HG03196 (cell line): Measurements from ENCODE around the gene HOXB4.

ENCODE experiments used
- ATAC-seq: cut with Tn5 transposase; IDR thresholded peaks from one replicate; pipeline ENCODE4 v1.9.1; 2021; ENCODE audit not compliant: unreplicated experiment

Gene HOXB4

DNA sequence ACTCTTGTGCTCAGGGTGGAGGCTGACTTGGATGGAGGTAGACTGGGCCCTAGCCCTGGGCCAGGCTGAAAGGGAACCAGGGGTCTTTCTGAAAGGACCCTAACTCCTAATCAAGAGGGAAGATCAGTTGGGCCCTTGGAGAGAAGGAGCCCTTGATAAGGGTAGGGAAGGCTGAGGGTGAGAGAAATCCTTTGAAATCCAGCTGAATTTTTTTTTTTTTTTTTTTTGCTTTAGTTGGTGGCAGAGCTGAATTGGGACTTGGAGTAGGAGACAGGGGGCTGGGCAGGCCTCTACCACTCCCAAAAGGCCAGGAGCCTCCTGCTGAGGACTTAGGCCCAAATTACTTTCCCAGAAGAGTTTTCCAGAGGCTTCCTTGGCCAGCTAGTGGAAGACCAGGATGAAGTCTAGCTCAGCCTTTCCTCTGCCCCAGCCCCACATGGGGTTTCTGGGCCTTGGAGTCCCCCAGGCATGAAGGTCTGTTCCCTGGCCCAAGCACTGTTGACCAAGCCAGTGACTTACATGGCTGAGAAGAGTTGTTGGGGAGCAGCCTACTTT, 12.5 kb upstream of the HOXB4 start:
- ATAC-seq = no peak

GRCh38 chr17:48589831-48590606, 11.9 kb upstream of the HOXB4 start, which contains the start of gene HOXB3:
HOXB3 (minus strand) TSS chr17:48590241; CDS start chr17:48552474, 37,767 bp downstream.
- no peak for ATAC-seq

DNA sequence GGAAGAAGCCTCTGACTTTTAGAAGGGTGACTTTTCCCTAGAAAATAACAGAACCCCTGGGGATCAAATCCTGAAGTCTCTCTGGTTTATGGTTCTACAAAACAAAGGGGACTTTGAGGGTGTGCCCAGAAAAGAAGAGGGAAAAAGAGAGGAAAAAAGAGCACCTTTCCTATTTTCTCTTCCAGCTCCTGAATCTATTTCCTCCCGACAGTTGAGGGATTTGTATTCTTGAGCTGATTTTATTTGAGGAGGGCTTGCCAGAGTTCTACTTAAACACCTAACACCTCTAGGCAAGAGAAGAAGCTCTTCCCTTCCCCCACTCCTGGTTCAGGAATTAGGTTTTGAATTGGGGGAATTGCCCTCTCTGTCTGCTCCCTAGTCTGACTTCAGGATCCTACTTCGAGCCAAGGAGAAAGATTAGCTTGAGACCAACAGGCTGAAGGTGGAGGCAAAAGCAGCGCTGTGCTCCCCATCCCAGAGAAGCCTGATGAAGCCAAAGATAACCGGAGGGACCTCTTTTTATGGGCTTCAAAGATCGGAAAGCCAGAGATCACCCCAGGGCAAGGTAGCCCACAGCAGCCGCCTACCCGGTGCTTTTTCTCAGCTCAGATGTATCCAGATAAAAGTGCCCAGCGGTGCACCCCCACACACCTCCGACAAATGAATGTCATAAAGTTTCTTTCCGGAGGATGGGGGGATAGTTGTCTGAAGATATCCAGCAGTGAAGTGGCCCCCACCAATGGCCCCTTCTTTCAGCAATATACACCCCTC, 11.1 kb upstream of the HOXB4 start:
- no peak for ATAC-seq

DNA sequence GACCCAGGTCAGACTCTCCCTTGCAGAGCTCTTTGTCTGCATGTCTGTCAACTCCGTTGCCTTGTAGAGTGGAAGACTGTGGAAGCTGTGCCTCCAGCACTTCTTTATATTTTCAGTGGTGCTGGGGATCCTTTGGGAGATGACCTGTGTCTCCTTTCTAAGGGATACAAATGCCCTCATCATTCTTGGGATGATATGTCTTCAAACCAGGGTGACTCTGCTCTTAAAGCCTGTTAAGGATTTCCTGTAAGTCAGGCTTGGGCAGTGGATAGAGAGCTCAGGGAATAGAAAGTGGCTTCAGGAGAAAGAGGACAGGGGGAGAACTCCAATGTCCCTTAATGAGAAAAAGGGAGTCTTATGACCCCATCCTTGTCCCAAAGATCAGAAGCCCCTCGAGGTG, 10.4 kb upstream of the HOXB4 start:
- no peak for ATAC-seq

GRCh38 chr17:48588074-48588415, 9.9 kb upstream of the HOXB4 start:
- no peak for ATAC-seq

- no peak for ATAC-seq
Observed at GRCh38 chr17:48587276-48588073, 9.3 kb upstream of the HOXB4 start.

GRCh38 chr17:48586355-48587258, 8.5 kb upstream of the HOXB4 start:
- no peak for ATAC-seq

- no peak for ATAC-seq
Observed at GRCh38 chr17:48584223-48584741, 6.1 kb upstream of the HOXB4 start.

DNA sequence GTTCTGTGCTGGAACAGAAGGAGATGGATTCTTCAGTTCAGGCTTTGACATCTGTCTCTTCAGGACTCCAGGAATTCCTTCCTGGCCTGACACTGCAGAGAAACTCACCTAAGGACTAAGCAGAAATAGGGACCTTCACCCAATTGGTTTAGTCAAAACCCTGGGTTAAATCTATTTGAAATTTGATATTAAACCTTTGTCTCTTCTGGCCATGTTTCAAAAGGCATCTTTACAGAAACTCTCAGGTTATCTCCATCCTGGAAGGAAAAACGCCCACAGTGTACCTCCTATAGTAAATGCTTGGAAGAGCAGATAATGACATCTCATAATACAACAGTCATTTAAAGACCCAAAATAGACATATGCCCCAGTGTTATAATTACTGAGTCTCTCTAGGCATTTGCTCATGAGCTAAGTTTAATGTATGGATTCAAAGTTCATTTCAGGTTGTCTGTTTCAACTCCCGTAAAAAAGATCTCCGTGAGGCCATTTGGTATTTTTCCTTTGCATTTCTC, 5.6 kb upstream of the HOXB4 start:
- no peak for ATAC-seq

DNA sequence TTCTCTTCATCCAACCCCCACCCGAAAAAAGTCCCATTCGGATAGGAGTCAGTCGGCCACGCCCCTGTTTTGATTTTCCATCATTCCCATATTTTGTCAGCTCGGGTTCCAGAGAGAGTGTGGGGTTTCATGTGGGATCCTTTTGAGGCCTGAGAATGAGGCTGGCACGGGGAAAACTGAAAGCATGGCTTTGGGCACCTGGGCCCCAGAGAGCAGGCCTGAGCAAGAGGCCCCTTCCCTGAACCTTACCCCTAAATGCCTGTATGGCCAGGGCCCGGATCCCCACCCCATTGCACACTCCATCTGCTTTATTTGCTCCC, 4.6 kb upstream of the HOXB4 start:
- ATAC-seq = no peak

DNA sequence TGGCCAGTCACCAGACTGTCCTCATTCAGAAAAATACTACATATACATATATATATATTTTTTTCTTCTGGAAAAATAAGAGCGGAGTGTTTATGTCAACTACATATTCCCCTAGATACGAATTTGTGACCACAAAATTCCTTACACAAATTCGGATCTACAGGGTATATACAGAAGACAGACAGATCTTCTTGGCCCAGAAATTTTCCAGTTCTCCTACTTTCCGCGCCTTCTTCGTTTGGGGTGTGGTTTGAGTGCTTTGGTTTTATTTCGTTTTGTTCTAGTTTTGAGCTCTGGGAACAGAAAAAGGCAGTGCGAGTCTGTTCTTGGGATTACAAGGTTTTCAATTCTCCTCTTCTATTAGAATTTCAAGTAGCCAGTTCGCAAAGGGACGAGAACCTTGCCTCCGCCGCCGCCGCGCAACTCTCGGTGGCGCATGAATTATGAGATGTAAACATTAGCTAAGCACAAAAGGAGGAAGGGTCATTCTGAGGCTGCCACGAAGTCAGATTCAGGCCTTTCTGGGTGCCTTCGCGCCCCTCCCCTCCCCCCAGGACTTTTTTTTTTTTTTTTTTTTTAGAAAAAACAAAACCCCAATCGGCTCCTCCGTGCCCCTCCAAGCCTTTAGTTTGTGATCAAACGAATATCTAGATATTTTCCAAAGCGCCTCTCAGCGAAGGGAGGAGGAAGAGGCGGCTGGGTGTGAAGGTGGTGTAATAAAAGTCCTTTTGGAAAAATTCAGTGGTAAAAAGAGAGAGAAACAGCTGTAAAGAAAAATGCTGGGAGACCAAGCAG, 1.8 kb upstream of the HOXB4 start:
- no peak for ATAC-seq

DNA sequence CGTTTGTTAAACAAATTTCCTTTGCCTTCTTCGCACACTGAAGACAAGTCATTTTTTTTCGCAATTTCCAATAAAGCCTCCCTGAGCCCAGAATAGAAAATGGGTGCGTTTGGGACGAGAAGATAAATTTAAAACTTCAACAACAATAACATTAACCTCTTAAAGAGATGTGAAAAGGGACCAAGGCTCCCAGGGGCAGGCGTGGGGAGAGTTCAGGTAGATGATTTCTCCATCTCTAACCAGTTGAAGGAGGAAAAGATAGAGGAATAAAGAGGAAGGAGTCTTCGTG, 1.3 kb upstream of the HOXB4 start:
- ATAC-seq = no peak

- peak; percentile 17 for ATAC-seq
Observed at GRCh38 chr17:48578616-48579470, 693 bp upstream of the HOXB4 start.

DNA sequence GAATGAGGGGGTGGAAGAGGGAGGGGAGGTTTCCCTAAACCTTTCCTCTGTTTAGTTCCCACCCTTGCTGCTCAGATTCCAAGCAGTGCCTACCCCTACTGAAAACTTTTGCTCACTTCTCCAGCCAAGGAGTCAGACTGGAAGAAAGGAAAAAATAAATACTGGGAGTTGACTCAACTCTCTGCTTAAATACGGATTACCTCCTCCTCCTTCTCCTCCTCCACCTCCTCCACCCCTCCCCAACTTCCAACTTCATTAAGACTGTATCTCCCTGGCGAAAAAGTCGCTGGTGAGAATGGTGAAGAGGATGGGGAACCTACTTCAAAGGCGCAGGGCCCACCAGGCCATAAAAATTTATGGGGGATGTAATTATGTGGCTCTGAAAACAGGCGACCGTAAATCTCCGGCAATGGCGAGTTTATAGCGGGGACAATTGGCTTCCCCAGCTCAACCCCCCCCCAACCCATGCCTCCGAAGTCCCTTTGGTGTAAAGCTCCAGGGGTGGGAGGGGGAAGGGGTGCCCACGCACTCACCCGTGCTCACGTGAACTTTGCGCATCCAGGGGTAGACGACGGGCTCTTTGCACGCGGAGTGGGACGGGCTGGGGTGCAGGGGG, 712 bp downstream of the HOXB4 start:
- no peak for ATAC-seq

- no peak for ATAC-seq
Observed at GRCh38 chr17:48576479-48577309, 1.5 kb downstream of the HOXB4 start.

GRCh38 chr17:48575673-48576478, 2.3 kb downstream of the HOXB4 start:
- no peak for ATAC-seq
